NCI-H2227 (cell line): ENCODE results near the gene DPYD.

Experiments used
- DNase-seq: peaks from one replicate; lab custom pipeline; 2025; ENCODE audit not compliant: unreplicated experiment; lab: John Stamatoyannopoulos, UW

DPYD gene

DNA sequence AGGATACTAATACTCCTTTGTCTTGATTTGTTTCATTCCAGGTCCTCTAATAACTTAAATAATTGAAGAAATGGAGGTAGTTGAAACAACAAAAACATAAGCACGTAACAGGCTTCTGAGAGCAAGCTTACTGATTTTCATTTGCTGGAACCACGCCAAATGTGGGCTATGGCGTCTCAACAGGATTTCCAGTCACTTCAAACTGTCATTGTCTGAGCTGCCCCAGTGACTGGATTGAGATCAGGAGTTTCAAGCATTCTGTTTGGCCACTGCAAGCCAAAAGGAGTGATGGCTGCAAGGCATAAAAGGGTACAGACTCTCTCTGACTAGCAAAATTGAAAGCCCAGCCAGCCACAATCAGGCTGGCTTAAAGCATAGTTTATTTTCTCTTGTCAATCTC is 289.9 kb downstream of the DPYD start:
- DNase-seq, result peak; percentile 80

DNA sequence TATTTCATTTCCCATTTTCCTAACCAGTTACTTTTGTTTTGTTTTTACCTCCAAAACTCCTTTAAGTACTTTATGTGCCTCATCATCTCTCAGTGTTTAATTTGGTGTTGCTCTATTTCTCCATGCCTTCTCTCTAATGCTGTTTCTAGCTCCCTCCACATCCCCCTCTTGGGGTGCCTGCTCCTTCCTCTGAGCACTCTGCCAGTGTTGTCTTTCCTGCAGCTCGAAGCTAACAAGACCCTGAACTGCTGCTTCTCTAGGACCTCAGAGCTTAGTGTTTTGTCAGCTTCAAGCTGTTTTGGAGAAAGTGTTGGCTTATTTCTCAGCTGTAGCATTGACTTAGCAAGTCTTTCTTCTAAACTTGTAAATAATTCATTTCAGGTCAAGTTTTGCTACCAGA is 290.6 kb downstream of the DPYD start:
- DNase-seq, result peak; percentile 7

DNA sequence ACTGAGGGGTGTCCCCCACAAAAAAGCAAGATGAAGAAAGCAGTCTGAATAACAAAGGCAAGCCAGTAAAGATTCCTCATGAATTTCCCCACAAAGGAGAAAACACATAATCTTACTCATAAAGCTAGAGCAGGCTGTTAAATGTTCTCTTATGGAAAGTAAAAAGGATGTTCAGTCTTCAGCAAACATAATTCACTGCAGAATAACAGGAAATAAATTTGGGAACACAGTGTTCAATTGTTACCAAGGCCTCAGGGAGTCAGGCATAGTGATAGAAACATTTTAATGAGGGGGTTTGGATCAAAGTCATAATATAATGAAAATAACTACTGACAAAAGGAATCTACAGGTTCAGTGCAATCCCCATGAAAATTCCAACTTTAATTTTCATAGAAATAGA is 297.6 kb downstream of the DPYD start:
- no peak for DNase-seq

DNA sequence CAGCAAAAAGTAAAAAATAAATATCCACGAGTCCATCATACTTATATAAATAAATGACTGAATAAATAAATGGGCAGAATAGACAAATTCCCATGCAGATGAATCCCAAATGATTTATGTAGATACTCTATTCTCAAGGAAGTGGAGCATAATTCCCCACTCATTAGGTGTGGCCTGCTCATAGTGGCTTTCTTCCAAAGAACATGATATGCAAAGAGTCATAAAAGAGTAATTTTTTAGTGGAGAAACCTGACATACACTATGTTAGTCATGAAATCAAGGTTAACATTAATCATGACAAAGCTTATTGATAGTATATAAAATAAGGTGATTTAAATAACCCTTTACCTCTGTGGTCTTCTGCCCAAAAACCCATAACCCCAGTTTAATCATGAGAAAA is 298.9 kb downstream of the DPYD start:
- DNase-seq, result no peak

DNA sequence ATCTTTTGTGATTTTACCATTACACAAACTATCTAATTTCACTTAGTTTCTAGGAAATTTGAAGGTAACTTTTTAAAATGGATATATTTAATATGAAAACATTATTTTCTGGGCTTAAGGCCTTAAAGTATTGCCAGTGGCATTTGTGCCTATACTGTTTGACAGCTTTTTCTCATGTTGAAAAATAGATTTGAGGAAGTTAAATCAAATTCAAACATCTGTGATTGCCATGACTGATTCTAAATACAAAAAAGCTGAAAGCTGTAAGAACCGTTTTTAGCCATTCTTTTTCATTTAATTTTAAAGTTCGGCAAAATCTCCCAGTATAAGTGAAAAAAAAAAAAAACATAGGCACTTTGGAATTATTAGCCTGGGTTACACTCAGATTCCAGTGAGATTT is 301.1 kb downstream of the DPYD start:
- no peak for DNase-seq

DNA sequence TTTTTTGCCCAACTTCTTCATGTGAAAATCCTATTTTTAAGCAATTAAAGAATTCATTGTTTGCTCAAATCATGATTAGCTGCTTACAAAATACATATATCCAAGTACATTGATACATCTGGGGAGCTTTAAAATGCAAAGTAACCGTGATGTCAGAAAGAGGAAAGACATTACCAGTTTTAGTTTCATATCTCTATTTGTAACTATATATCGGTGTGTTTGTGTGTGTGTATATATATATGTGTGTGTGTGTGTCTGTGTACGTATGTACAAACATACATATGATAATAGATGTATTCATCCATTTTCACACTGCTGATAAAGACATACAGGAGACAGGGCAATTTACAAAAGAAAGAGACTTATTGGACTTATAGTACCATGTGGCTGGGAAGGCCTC is 310.1 kb downstream of the DPYD start:
- no peak for DNase-seq

DNA sequence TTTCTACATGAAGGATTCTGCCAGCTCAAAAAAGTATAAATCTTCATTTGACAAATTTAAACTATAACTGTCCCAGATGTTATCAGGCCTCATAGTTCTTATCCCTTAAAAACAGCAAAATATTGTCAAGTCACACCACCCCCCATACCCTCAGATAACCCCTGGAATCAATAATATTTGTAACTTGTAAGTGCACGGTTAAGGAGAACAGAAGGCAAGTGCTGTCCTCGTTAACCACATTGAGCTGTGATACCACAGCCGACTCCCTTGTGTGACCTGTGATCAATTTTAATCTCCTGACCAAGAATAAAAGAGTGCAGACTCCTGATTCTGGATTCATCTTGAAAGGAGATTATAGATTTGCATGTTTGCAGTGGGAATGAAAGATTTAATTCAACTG is 310.7 kb downstream of the DPYD start:
- DNase-seq, result no peak

DNA sequence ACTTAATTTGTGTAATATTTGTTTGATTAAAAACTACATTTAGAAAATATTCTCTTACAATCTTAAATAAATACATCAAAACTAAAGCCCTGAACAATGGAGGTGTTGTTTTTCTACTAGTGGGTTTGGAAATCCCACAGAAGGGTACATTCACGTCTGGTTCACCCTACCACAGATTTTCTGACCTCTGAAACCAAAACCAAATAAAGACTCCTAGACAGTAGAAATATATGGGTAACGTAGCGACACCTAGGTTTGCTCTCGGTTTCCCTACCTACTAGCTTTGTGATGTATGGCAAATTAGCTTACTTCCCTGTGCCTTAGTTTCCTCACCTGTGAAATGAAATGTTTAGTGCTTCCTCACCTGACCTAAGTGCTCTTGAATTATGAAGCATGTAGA is 312.6 kb downstream of the DPYD start:
- DNase-seq, result no peak

DNA sequence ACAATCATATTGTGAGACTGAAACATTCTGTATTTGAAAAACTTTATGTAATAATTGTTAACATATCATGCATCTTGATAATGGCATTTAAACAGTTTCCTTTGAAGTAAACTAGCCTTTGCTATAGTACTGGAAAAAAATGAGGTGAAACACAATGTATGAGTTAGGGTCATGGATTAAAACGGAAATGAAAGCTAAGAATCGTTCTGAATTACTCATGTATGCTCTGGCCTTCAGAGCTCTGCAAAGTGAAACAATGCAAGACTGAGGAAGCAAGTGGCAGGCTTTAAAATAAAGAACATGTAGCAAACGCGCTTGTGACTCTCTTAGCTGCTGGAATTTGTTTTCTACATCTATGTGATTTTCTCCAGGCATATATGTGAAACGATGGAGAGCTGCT is 317.1 kb downstream of the DPYD start:
- DNase-seq, result peak; percentile 12

DNA sequence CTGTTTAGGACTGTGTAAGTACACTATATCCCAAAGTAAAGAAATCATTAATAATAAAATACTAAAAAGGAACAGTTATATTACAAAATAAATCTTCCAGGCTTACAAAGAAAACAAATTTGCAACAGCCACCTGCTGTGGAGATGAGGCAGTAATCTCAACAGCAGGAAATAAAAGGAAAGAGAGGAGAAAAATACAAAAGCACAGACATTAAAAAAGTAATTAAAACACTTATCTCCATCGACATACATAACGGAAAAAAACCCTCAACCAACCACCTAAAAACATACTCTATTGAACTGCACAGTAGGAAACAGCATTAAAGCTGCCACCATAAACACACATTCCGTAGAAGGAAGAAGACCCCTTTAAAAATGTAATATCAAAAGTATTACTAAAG is 317.6 kb downstream of the DPYD start:
- peak; percentile 15 for DNase-seq

DNA sequence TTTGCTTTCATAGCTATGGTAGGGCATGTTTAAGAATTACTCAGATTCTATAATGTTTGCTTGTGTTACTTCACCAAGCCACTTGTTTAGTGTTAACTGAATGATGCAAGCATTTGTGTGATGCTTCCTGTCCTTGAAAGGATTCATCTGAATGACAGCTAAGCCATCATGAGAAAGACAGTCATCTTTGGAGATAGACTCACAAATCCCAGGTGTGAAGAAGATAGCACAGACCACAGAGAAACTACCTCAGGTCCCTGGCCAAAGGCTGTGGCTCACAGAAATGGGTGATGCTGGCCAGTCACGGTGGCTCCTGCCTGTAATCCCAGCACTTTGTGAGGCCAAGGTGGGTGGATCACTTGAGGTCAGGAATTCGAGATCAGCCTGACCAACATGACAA is 321.4 kb downstream of the DPYD start:
- no peak for DNase-seq

DNA sequence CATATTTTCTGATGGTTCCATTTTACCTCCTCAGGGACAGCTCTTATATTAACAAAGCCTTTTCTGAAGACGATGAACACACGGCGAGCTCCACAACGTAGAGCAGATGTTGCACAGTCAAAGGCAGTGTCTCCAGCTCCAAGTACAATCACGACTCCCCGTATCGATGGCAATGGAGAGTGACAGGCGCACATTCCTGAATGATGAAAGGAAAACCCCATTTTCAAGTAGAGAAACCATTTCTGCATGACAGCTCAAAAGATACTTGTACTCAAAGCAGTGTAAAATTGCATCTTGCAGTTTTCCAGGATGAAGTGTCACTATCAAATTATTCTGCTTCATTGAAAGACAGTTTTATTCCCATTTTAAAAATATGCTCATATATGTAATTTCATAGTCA is 327.6 kb downstream of the DPYD start:
- DNase-seq, result peak; percentile 25

DNA sequence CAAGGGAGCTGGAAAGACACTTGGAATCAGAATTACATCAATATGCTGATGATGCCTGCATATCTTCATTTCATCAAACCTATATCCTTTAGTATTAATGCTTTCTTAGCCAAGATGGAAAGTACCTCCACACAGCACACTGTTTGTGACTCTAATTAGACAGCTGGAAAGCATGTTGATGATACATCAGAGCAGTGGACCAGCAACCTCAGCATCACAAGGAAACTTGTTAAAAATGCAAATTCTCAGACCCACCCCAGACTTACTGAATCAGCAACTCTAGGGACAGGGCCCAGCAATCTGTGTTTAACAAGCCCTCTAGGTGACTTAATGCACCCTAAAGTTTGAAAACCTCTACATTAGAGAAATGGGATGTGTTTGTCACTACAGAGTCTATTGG is 332.1 kb downstream of the DPYD start:
- no peak for DNase-seq

DNA sequence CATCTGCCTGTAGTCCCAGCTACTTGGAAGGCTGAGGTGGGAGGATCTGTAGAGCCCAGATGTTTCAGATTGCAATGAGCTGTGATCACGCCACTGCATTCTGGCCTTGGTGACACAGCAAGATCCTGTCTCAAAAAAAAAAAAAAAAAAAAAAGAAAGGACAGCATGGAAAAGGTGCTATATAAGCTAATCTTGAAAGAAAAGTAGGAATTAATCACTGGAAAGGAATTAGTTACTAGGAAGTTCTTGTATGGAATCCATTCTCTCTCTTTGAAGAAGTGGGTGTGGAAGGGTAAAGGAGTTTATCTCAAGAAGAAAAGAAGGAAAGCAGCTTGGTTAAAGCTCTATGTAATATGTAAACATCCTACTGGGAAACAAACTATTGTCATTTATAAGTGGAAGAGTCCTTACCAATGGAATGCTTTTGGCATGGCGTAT is 339.2 kb downstream of the DPYD start:
- no peak for DNase-seq

DNA sequence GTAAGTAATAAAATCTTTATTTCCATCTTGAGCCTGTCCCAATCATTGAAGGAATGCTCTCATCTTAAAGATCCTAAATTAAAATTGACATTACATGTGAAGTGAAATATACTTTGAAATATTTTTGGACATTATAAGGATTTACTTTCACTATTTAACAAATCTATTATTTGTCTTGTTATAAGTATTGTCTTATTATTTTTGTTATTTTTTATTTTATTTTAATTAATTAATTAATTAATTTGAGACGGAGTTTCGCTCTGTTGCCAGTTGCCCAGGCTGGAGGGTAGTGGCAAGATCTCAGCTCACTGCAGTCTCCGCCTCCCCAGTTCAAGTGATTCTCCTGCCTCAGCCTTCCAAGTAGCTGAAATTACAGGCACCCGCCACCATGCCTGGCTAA is 343.2 kb downstream of the DPYD start:
- no peak for DNase-seq

DNA sequence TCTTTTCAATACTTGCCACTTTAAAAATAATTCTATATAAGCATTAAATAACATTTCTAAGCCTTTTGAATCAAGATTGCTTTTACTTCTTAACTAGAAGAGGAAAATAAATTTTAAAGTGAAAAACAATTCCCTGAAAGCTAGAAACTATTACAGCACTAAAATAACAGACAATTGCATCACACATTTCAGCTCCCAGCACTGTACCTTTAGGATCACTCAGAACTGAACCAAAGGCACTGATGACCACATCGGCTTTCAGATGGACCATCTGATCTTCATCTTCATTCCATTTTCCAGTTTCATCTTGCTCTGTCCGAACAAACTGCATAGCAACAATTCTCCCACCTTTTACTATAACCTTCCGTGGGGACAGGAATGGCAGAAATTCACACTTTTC is 347.3 kb downstream of the DPYD start:
- DNase-seq, result no peak

DNA sequence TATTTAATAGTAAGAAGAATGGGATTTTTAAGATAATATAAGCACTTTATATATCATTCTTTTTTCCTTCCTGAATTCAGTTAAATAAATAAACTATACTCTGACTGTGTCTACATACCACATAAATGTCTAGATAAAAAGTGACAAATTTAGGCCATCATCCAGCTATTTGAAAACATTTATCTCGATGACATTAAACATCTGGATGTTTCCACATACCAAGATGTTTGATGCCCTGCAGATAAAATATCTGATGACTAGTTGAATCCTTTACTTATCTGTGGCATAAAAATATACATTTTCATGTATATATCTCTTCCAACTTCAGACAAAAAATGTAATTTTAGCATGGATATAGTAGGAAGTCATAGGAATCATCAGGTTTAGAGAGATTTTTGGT is 348.3 kb downstream of the DPYD start:
- no peak for DNase-seq

DNA sequence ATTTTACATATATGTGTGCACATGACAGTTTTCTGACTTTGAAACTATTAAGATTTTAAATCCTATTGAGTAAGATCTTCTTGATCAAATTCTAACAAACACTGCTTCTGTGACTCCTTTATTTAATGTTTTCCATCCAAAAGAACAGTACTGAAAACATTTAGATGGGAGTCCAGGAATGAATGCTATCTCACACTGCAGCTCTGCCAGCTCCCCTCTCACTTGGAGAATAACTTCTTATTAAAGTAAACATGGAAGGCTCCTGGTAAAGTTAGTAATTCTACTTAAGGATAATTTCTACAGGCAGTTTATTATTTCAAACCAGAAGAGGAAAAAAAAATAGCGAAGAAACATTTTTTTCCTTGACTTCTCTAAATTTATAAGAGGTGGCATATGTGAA is 349.1 kb downstream of the DPYD start:
- DNase-seq, result no peak

DNA sequence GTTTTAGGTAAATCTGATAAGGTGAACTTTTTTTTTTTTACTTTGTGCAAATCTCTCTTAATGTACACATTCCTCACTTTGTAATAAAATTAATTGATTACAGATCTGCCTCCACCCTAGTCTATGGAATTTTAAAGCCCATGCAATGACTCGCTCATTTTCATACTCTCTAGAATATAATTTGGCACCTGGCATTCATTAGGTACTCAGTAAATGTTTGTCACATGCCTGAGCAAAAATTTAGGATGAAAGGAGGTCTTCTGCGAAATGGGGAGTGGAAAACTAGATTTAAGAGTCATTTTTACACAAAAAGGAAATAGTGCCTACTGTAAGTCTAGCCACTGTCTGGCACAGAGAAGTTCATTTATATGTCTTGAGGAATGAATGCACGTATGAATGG is 350.1 kb downstream of the DPYD start:
- DNase-seq, result no peak

DNA sequence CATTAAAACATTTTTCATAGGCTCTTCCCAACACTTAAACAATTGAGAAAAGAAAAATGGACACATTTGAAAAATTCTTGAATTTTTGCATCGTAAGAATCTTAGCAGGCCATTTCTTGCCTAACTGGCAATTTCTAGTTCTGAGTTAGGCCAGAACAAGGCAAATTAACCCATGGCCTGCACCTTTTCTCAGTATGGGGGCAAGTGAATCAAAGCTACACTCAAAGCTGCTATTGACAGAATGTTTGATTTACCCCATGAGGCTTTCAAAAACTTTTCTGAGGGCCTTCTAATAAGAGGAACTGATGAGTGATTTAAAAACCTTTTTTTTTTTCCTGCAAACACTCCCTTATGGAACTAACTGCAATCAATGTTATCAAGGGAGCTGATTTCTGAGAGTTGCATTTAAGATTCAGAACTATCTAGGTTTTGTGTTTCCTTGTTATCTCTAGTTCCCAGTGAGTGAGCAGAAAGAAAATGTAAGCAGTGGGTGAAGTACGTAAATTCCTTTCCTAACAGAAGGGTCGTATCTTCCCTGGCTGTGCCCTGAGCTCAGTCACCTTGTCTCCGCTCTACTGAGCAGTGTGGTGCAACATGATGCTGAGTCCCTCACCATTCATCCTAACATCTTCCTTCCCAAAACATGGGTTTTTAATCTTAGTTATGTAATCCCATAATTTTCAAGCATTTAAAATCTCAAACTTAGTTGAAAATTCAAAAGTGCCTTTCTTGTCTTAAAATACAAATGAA is 353.7 kb downstream of the DPYD start:
- DNase-seq, result no peak

DNA sequence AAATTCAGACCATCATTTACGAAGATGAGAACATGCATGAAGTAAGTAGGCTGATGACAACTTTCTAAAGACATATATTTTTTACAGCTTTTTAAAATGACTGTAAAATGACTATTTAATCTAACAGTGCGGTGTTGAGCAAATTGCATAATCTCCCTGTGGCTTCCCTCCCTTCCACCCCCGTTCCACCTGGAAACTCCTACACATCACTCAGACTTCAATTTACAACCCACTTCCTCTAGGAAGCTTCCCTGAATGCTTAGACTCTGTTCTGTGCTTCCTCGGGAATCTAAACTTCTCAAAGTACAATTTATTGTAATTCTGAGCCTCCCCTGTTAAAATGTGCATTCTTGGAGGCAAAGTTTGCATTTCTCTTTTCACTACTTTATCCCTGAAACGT is 354.9 kb downstream of the DPYD start:
- DNase-seq, result no peak

DNA sequence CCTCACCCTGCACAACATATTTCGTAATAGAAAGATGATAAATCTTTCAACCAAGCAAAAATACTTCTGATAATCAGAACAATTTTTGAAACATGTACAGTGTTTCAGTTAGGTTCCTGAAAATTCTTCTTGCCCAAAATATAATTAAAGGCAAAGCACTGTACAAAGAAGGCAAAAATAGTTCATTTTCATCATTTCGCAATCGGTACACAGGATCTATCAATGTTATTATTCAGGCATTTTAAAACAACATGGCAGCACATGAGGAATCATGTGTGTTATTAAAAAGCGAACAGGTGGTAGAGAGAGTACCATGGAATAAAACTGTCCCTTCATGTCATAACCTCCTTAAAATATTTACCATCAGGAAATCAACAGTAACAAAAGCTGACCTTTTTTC is 356.9 kb downstream of the DPYD start:
- no peak for DNase-seq

DNA sequence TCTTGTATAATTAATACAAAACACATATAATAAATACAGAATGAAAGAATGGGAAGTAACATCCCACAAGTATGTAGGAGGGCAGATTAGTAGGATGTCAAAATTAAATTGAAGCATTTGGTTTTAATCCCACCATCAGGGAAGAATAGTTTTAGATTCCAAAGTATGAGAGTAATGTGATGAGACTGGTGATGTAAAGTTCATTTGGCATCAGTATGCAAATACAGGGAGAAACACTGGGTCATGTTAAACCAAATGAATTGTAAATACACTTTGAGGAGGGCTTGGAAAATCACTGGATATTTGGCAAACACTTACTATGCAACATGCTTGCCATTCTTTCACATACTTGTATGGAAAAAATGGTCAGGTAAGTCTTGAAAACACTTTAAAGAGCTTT is 358.8 kb downstream of the DPYD start:
- no peak for DNase-seq
